Gastroesophageal sphincter (tissue), 3 donors: ENCODE measurements around the gene CRYL1.

ENCODE experiments used
- CTCF ChIP-seq, 4 experiments: fragments of 200-600 bp in 2 of 4; fragments of 450-650 bp in 2 of 4; sonication (generic) in 1 of 4; IDR thresholded peaks; one replicate each; pipeline ENCODE4 v1.5.1; 2017 to 2019; ENCODE audit warnings: antibody characterized with exemption in 4 of 4, mild to moderate bottlenecking in 2 of 4, moderate library complexity in 2 of 4
- POLR2A ChIP-seq, 2 donors: fragments of 450-650 bp; IDR thresholded peaks; one replicate each; pipeline ENCODE4 v1.6.1; 2017; ENCODE audit warnings: antibody characterized with exemption in 2 of 2, mild to moderate bottlenecking in 2 of 2, moderate library complexity in 1 of 2
- POLR2AphosphoS5 ChIP-seq: sonication (generic); formaldehyde crosslinking; IDR thresholded peaks from one replicate; pipeline ENCODE4 v1.6.1; 2017; ENCODE audit warnings: antibody characterized with exemption

- TF ChIP-seq CTCF (IDR thresholded peaks at IDR 0.05) (no peak), POLR2A (IDR thresholded peaks at IDR 0.05) (no peak), POLR2AphosphoS5 (no peak)
Measured at GRCh38 chr13:20424559-20424852, 101.2 kb downstream of the CRYL1 start.
